KMS-11 (cell line): ENCODE data around the gene UBASH3A.

ENCODE experiments used
- H2AFZ ChIP-seq: fragments of 200-600 bp; sonication (generic); 2 replicates; pipeline ENCODE4 v1.6.1; 2016; ENCODE audit warnings: antibody characterized with exemption, mixed run types, low read depth
- H3K27ac ChIP-seq: fragments of 200-600 bp; sonication (generic); 2 replicates; pipeline ENCODE4 v1.6.1; 2016; ENCODE audit warnings: mild to moderate bottlenecking, mixed run types
- H3K27me3 ChIP-seq: fragments of 200-600 bp; sonication (generic); 2 replicates; pipeline ENCODE4 v1.6.1; 2017; ENCODE audit warnings: mild to moderate bottlenecking, low read depth, mixed run types, moderate library complexity; ENCODE audit not compliant: insufficient read depth
- H3K36me3 ChIP-seq: fragments of 200-600 bp; sonication (generic); 2 replicates; pipeline ENCODE4 v1.6.1; 2017; ENCODE audit warnings: mild to moderate bottlenecking, mixed run types; ENCODE audit not compliant: insufficient read depth
- H3K4me1 ChIP-seq: fragments of 200-600 bp; sonication (generic); 2 replicates; pipeline ENCODE4 v1.6.1; 2016; ENCODE audit warnings: mild to moderate bottlenecking, low read depth, mixed run types; ENCODE audit not compliant: poor library complexity, severe bottlenecking
- H3K4me2 ChIP-seq: fragments of 200-600 bp; sonication (generic); 2 replicates; pipeline ENCODE4 v1.7.0; 2016; ENCODE audit warnings: mild to moderate bottlenecking, mixed run types
- H3K4me3 ChIP-seq: fragments of 200-600 bp; sonication (generic); IDR thresholded peaks from 2 replicates; pipeline ENCODE4 v1.6.1; 2017; ENCODE audit warnings: low read depth, low read length, mixed read lengths; ENCODE audit not compliant: insufficient read depth
- H3K79me2 ChIP-seq: fragments of 200-600 bp; sonication (generic); 2 replicates; pipeline ENCODE4 v1.6.1; 2016; ENCODE audit warnings: low read depth, mixed run types; ENCODE audit not compliant: insufficient read depth
- H3K9ac ChIP-seq: fragments of 200-600 bp; sonication (generic); 2 replicates; pipeline ENCODE4 v1.6.1; 2016; ENCODE audit warnings: mild to moderate bottlenecking, mixed run types
- H4K20me1 ChIP-seq: fragments of 200-600 bp; sonication (generic); 2 replicates; pipeline ENCODE4 v1.6.1; 2016; ENCODE audit warnings: mild to moderate bottlenecking, mixed run types; ENCODE audit not compliant: insufficient read depth
- CTCF ChIP-seq: fragments of 200-600 bp; sonication (generic); conservative IDR thresholded peaks from 2 replicates; pipeline ENCODE4 v1.6.1; 2017; ENCODE audit warnings: low read depth, mild to moderate bottlenecking, antibody characterized with exemption, low read length, moderate library complexity, mixed read lengths

UBASH3A gene

DNA sequence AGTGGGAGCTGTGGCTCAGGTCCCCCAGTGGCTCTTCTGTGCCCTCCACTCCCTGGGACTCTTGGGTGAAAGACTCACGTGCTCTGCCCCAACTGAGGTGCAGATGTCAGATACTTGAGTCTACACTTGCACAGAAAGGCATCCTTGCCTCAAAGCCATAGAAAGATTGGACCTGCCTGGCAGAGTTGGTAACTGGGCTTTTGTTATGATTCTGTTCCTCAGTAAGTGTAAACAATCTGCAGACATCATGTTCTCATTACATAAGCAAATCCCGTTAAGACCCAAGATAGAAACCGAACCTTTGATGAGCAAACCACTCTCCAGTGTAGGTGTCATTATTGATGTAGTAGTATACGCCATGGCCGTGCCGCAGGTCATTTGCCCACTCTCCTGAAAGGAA is 82.4 kb downstream of the UBASH3A start:
- no peak overlapping the region for H2AFZ ChIP-seq
- H3K9ac ChIP-seq: no peak overlapping the region
- no peaks in the 10 kb centered on the region for H4K20me1 ChIP-seq
- H3K27ac ChIP-seq: no peak overlapping the region
- H3K79me2 ChIP-seq: no peaks in the 10 kb centered on the region
- no peaks in the 10 kb centered on the region for H3K4me1 ChIP-seq
- H3K36me3 ChIP-seq: no peaks in the 10 kb centered on the region
- TF ChIP-seq CTCF: no peak
- H3K4me2 ChIP-seq: no peak overlapping the region
- H3K27me3 ChIP-seq: no peaks in the 10 kb centered on the region
- no peak overlapping the region for H3K4me3 ChIP-seq

- Histone ChIP-seq H3K4me3 (no peak overlapping the region), H3K4me1 (no peaks in the 10 kb centered on the region), H4K20me1 (no peaks in the 10 kb centered on the region), H3K4me2 (no peak overlapping the region), H3K27ac (no peak overlapping the region), H3K36me3 (no peaks in the 10 kb centered on the region), H2AFZ (no peak overlapping the region), H3K79me2 (no peaks in the 10 kb centered on the region), H3K9ac (no peak overlapping the region), H3K27me3 (no peaks in the 10 kb centered on the region)
- TF ChIP-seq CTCF: no peak
Measured at GRCh38 chr21:42486531-42486930, 82.8 kb downstream of the UBASH3A start.

DNA sequence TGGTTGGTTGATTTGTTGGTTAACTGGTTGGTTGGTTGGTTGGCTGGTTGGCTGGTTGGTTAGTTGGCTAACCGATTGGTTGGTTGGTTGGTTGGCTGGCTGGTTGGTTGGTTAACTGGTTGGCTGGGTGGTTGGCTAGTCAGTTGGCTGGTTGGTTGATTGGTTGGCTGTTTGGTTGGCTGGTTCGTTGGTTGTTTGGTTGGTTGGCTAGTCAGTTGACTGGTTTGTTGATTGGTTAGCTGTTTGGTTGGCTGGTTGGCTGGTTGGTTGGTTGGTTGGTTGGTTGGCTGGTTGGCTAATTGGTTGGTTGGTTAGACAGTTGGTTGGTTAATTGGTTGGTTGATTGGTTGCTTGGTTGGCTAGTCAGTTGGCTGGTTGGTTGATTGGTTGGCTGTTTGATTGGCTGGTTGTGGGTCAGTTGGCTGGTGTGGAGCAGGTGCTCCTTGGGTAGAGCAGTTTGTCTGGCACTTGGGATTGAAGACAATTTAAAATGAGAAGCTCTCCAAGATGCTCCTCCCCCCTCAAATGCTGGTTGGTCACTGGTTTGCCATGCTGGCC is 85.4 kb downstream of the UBASH3A start:
- no peaks in the 10 kb centered on the region for H3K4me1 ChIP-seq
- no peaks in the 10 kb centered on the region for H3K36me3 ChIP-seq
- no peak overlapping the region for H3K27ac ChIP-seq
- no peak overlapping the region for H3K9ac ChIP-seq
- H3K27me3 ChIP-seq: no peaks in the 10 kb centered on the region; the same call in 1 of the 2 replicates
- no peak overlapping the region for H2AFZ ChIP-seq
- TF ChIP-seq CTCF: no peak
- H3K79me2 ChIP-seq: no peaks in the 10 kb centered on the region
- H3K4me2 ChIP-seq: no peak overlapping the region
- no peaks in the 10 kb centered on the region for H4K20me1 ChIP-seq
- no peak overlapping the region for H3K4me3 ChIP-seq

DNA sequence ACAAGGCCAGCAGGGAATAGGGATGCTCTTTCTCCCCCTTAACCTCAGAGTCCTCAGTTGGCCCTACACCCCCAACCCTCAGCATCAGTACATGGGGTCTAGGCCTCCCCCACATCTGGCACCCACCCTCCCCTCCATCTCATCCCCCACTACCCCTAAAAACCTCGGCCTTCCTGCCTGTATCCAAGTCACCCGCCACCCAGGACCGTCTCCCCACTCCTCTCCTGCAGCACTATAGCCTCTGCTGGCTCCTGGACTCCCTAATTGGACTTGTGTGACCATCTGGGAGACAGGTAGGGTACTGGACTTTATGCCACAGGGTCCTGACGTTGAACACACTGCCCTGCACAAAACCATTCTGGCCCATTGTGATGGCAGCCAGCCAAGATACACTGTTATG is 86.3 kb downstream of the UBASH3A start:
- no peaks in the 10 kb centered on the region for H3K79me2 ChIP-seq
- no peaks in the 10 kb centered on the region for H4K20me1 ChIP-seq
- H3K36me3 ChIP-seq: no peaks in the 10 kb centered on the region
- no peak overlapping the region for H3K4me3 ChIP-seq
- H3K4me1 ChIP-seq: peaks cover under 1% of the 10 kb centered on the region
- H2AFZ ChIP-seq: no peak overlapping the region
- no peak overlapping the region for H3K27ac ChIP-seq
- H3K4me2 ChIP-seq: no peak overlapping the region
- TF ChIP-seq CTCF: no peak
- no peak overlapping the region for H3K9ac ChIP-seq
- H3K27me3 ChIP-seq: no peaks in the 10 kb centered on the region; the same call in 1 of the 2 replicates
